Measurements from ENCODE around the gene MARCHF10. TPM values are rescaled to one million over a fixed set of nuclear protein-coding genes. Genes with fewer than 3 reads are reported as not detected.

The MARCHF10 gene
- total RNA-seq, 1 experiment from 2014 or later, result 8.0 TPM

GRCh38 chr17:62804025-62804424 lies 4.1 kb downstream of the MARCHF10 start:
- H4K20me1 ChIP-seq (ENCODE audit: insufficient read depth), result no peaks in the 10 kb centered on the region
- ChIA-PET POLR2A (ENCODE audit: unreplicated experiment) (interaction anchor here (0.6 to 0.7 kb wide), 3 partner anchors 19 to 269 kb away, joined by 3 to 5 read pairs (median 4); no protein-coding TSS in a partner anchor), CTCF (interaction anchor here (0.6 kb wide), 1 partner anchor 18 kb away, joined by 4 read pairs; no protein-coding TSS in a partner anchor)
- H3K4me3 ChIP-seq, result no peak overlapping the region
- intact Hi-C loops (cut with micrococcal nuclease; ENCODE audit: unreplicated experiment), result no loop called here
- H3K4me2 ChIP-seq, result peak overlapping the region; percentile 67
- no peak for TF ChIP-seq EZH2 (IDR thresholded peaks at IDR 0.05; ENCODE audit: low read depth)
- no peaks in the 10 kb centered on the region for H3K9me2 ChIP-seq (ENCODE audit: insufficient read depth)
- no peak for DNase-seq
- no TSS peak for BruUV-seq (replicated peaks)
- peaks cover 11% of the 10 kb centered on the region for H3K79me2 ChIP-seq (ENCODE audit: low read depth)
- peak overlapping the region; percentile 98 for H3K27ac ChIP-seq
- H3K36me3 ChIP-seq (ENCODE audit: low read depth), result no peaks in the 10 kb centered on the region
- H3K9me3 ChIP-seq (ENCODE audit: insufficient read depth, low read depth), result no peaks in the 10 kb centered on the region
- H3K27me3 ChIP-seq (ENCODE audit: insufficient read depth, low read depth), result no peaks in the 10 kb centered on the region
- no peak overlapping the region for H2AFZ ChIP-seq
- peaks cover 84% of the 10 kb centered on the region for H3K4me1 ChIP-seq (replicated peaks; ENCODE audit: insufficient read depth)
- H3F3A ChIP-seq (ENCODE audit: insufficient read depth, low read depth), result peaks cover 59% of the 10 kb centered on the region

DNA sequence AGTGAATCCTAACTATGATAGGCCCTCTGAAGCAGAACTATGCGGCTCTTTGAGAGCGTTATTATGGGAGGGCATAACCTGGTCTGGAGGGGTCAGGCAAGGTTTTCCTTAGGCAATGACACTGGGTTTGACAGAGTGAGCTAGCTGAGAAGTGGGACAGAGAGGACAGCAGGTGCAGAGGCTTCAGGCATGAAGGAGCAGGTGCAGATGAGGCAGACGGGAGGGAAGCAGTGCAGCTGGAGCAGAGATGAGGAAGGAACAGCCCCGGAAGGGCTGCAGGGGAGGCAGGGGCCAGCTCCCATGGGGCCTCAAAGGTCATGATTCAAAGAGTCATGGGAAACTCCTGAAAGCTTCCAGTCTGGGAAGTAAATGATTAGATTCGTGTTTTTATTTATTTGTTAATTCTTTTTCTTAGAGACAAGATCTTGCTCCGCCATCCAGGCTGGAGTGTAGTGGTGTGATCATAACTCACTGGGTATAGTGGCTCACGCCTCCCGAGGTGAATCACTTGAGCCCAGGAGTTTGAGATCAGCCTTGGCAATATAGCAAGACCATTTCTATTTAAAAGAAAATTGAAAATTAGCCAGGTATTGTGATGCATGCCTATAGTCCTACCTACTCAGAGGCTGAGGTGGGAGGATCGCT lies 5.4 kb downstream of the MARCHF10 start:
- no peak overlapping the region for H2AFZ ChIP-seq
- H3K9me3 ChIP-seq (ENCODE audit: insufficient read depth, low read depth), result no peaks in the 10 kb centered on the region
- H3K27ac ChIP-seq, result no peak overlapping the region
- no peaks in the 10 kb centered on the region for H4K20me1 ChIP-seq (ENCODE audit: insufficient read depth)
- peaks cover 53% of the 10 kb centered on the region for H3F3A ChIP-seq (ENCODE audit: insufficient read depth, low read depth)
- no peak overlapping the region for H3K4me3 ChIP-seq
- H3K79me2 ChIP-seq (ENCODE audit: low read depth), result peaks cover 11% of the 10 kb centered on the region
- DNase-seq, result no peak
- H3K36me3 ChIP-seq (ENCODE audit: low read depth), result no peaks in the 10 kb centered on the region
- TF ChIP-seq EZH2 (IDR thresholded peaks at IDR 0.05; ENCODE audit: low read depth) (no peak), CTCF (conservative IDR thresholded peaks at IDR 0.05) (no peak)
- H3K4me1 ChIP-seq (replicated peaks; ENCODE audit: insufficient read depth), result peaks cover 80% of the 10 kb centered on the region
- BruUV-seq (replicated peaks), result no TSS peak
- POLR2A ChIA-PET (ENCODE audit: unreplicated experiment), result no interaction called here
- no peaks in the 10 kb centered on the region for H3K9me2 ChIP-seq (ENCODE audit: insufficient read depth)
- intact Hi-C loops (cut with micrococcal nuclease; ENCODE audit: unreplicated experiment), result no loop called here
- H3K4me2 ChIP-seq, result no peak overlapping the region
- H3K27me3 ChIP-seq (ENCODE audit: insufficient read depth, low read depth), result no peaks in the 10 kb centered on the region
- CTCF ChIA-PET, result no interaction called here

- no TSS peak for BruUV-seq (replicated peaks)
- peaks cover 52% of the 10 kb centered on the region for H3F3A ChIP-seq (ENCODE audit: insufficient read depth, low read depth)
- ChIA-PET POLR2A (ENCODE audit: unreplicated experiment) (interaction anchor here (0.7 kb wide), 1 partner anchor 16 kb away, joined by 3 read pairs; no protein-coding TSS in a partner anchor), CTCF (no interaction called here)
- H3K79me2 ChIP-seq (ENCODE audit: low read depth), result peaks cover 6% of the 10 kb centered on the region; the same call in 1 of the 2 replicates
- no peaks in the 10 kb centered on the region for H3K9me3 ChIP-seq (ENCODE audit: insufficient read depth, low read depth)
- no peak for DNase-seq
- intact Hi-C loops (cut with micrococcal nuclease; ENCODE audit: unreplicated experiment), result loop anchor here (2.0 kb wide), 1 partner anchor 59 kb away; no protein-coding TSS in a partner anchor
- H3K4me2 ChIP-seq, result peak overlapping the region; percentile 79; the same call in 1 of the 2 replicates
- H3K4me3 ChIP-seq, result no peak overlapping the region
- no peaks in the 10 kb centered on the region for H3K27me3 ChIP-seq (ENCODE audit: insufficient read depth, low read depth)
- no peak overlapping the region for H2AFZ ChIP-seq
- H4K20me1 ChIP-seq (ENCODE audit: insufficient read depth), result no peaks in the 10 kb centered on the region
- no peaks in the 10 kb centered on the region for H3K9me2 ChIP-seq (ENCODE audit: insufficient read depth)
- no peaks in the 10 kb centered on the region for H3K36me3 ChIP-seq (ENCODE audit: low read depth)
- H3K27ac ChIP-seq, result peak overlapping the region; percentile 84
- peaks cover 70% of the 10 kb centered on the region for H3K4me1 ChIP-seq (replicated peaks; ENCODE audit: insufficient read depth)
- TF ChIP-seq CTCF (conservative IDR thresholded peaks at IDR 0.05) (no peak), EZH2 (IDR thresholded peaks at IDR 0.05; ENCODE audit: low read depth) (no peak)
Measured at GRCh38 chr17:62801553-62802114, 6.5 kb downstream of the MARCHF10 start.
